Neural progenitor cell (in vitro differentiated cells): ENCODE measurements around the gene POU3F3. TPM values are rescaled to one million over a fixed set of nuclear protein-coding genes. Genes with fewer than 3 reads are reported as not detected.
A peak's percentile ranks its signal among the peaks of the same experiment; 100 is the strongest.

Experiments used
- DNase-seq: peaks from one replicate; pipeline ENCODE4 v3.0.0-alpha.2; 2016; ENCODE audit warnings: low spot score
- H2AFZ ChIP-seq: fragments of 200-600 bp; sonication (generic); replicated peaks from 2 replicates; pipeline ENCODE4 v1.6.1; 2016; ENCODE audit warnings: antibody characterized with exemption
- H3F3A ChIP-seq: fragments of 200-600 bp; sonication (generic); 2 replicates; pipeline ENCODE4 v1.6.1; 2016; ENCODE audit warnings: antibody characterized with exemption, low read depth
- H3K27ac ChIP-seq: fragments of 200-600 bp; sonication (generic); 2 replicates; pipeline ENCODE4 v1.5.1; 2016; ENCODE audit warnings: mild to moderate bottlenecking
- H3K27me3 ChIP-seq: fragments of 200-600 bp; sonication (generic); 2 replicates; pipeline ENCODE4 v1.6.1; 2016; ENCODE audit warnings: mild to moderate bottlenecking, moderate library complexity
- H3K36me3 ChIP-seq: fragments of 200-600 bp; sonication (generic); 2 replicates; pipeline ENCODE4 v1.5.1; 2016
- H3K4me1 ChIP-seq: fragments of 200-600 bp; sonication (generic); 2 replicates; pipeline ENCODE4 v1.6.1; 2016; ENCODE audit warnings: mixed run types
- H3K4me2 ChIP-seq: fragments of 200-600 bp; sonication (generic); 2 replicates; pipeline ENCODE4 v1.6.1; 2016
- H3K4me3 ChIP-seq: fragments of 200-600 bp; sonication (generic); 2 replicates; pipeline ENCODE4 v1.5.1; 2016
- H3K79me2 ChIP-seq: fragments of 200-600 bp; sonication (generic); 2 replicates; pipeline ENCODE4 v1.6.1; 2016; ENCODE audit warnings: low read depth
- H3K9ac ChIP-seq: fragments of 200-600 bp; sonication (generic); 2 replicates; pipeline ENCODE4 v1.6.1; 2016
- H3K9me3 ChIP-seq: fragments of 200-600 bp; sonication (generic); 2 replicates; pipeline ENCODE4 v1.5.1; 2016; ENCODE audit warnings: low read depth
- H4K20me1 ChIP-seq: fragments of 200-600 bp; sonication (generic); 2 replicates; pipeline ENCODE4 v1.6.1; 2016; ENCODE audit warnings: low read depth
- H3K27ac Mint-ChIP-seq: 3 replicates; pipeline ENCODE4 v1.8.0; 2021; ENCODE audit warnings: mixed read lengths
- H3K27me3 Mint-ChIP-seq: 2 replicates; pipeline ENCODE4 v1.8.0; 2022; ENCODE audit warnings: low read depth, mild to moderate bottlenecking, inconsistent platforms, moderate library complexity, mixed read lengths; ENCODE audit not compliant: insufficient read depth
- H3K36me3 Mint-ChIP-seq: 3 replicates; pipeline ENCODE4 v1.8.0; 2021; ENCODE audit warnings: mixed read lengths
- H3K4me1 Mint-ChIP-seq: 3 replicates; pipeline ENCODE4 v1.8.0; 2021; ENCODE audit warnings: mixed read lengths
- H3K4me3 Mint-ChIP-seq: 3 replicates; pipeline ENCODE4 v1.8.0; 2021; ENCODE audit warnings: mild to moderate bottlenecking, moderate library complexity, mixed read lengths
- H3K9me3 Mint-ChIP-seq: 3 replicates; pipeline ENCODE4 v1.8.0; 2020; ENCODE audit warnings: mixed read lengths
- EZH2 ChIP-seq: fragments of 200-600 bp; sonication (generic); IDR thresholded peaks from 2 replicates; pipeline ENCODE4 v1.6.1; 2017; ENCODE audit warnings: antibody characterized with exemption, mild to moderate bottlenecking, moderate library complexity
- EZH2phosphoT487 ChIP-seq: fragments of 200-600 bp; sonication (generic); IDR thresholded peaks from 2 replicates; pipeline ENCODE4 v1.6.1; 2017; ENCODE audit warnings: antibody characterized with exemption
- total RNA-seq: library from RNA; depleted of rRNA; stranded (reverse); fragments of >200 nt; gene quantifications from 2 replicates; pipeline ENCODE4 v1.2.3, GENCODE V29; 2015; ENCODE audit warnings: low replicate concordance
- TF ChIP-seq, protein P1 (sequence below): fragments of 200-600 bp; sonication (generic); IDR thresholded peaks from 2 replicates; pipeline ENCODE4 v1.5.1; 2017; ENCODE audit warnings: antibody characterized with exemption, mild to moderate bottlenecking

Gene POU3F3
- total RNA-seq, 1 donor from 2014 or later, result not detected

DNA sequence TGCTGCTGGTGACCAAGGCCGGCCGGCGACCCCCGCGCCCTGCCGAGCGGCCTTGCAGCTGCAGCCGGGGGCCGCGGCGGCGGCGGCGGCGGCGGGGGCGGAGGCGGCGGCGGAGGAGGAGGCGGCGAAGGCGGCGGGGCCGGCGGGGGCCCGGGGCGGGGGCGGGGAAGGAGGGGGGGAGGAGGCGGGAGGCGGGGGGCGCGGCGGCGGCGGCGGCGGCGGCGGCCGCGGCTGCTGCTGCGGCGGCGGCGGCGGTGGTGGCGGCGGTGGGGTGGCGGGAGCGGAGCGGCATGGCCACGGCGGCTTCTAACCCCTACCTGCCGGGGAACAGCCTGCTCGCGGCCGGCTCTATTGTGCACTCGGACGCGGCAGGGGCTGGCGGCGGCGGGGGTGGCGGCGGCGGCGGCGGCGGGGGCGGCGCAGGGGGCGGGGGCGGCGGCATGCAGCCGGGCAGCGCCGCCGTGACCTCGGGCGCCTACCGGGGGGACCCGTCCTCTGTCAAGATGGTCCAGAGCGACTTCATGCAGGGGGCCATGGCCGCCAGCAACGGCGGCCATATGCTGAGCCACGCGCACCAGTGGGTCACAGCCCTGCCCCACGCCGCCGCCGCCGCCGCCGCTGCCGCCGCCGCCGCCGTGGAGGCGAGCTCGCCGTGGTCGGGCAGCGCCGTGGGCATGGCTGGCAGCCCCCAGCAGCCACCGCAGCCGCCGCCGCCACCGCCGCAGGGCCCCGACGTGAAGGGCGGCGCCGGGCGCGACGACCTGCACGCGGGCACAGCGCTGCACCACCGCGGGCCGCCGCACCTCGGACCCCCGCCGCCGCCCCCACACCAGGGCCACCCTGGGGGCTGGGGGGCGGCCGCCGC is 1.5 kb downstream of the POU3F3 start:
- Mint-ChIP-seq H3K27me3 (peaks cover 40% of the 10 kb centered on the region), H3K27ac (no peak overlapping the region), H3K4me3 (peak overlapping the region; percentile 70), H3K36me3 (peaks cover 28% of the 10 kb centered on the region), H3K4me1 (peaks cover 32% of the 10 kb centered on the region), H3K9me3 (no peaks in the 10 kb centered on the region)
- Histone ChIP-seq H3K9me3 (no peaks in the 10 kb centered on the region), H3K27ac (no peak overlapping the region), H3K4me1 (peaks cover 24% of the 10 kb centered on the region), H3K4me3 (peak overlapping the region; percentile 84), H2AFZ (no peak overlapping the region), H3K79me2 (no peaks in the 10 kb centered on the region), H3K9ac (no peak overlapping the region), H4K20me1 (peaks cover 68% of the 10 kb centered on the region), H3F3A (peaks cover 64% of the 10 kb centered on the region), H3K36me3 (no peaks in the 10 kb centered on the region), H3K4me2 (peak overlapping the region; percentile 87), H3K27me3 (peaks cover 97% of the 10 kb centered on the region)
- no peak for TF ChIP-seq EZH2phosphoT487
- TF ChIP-seq, protein P1, sequence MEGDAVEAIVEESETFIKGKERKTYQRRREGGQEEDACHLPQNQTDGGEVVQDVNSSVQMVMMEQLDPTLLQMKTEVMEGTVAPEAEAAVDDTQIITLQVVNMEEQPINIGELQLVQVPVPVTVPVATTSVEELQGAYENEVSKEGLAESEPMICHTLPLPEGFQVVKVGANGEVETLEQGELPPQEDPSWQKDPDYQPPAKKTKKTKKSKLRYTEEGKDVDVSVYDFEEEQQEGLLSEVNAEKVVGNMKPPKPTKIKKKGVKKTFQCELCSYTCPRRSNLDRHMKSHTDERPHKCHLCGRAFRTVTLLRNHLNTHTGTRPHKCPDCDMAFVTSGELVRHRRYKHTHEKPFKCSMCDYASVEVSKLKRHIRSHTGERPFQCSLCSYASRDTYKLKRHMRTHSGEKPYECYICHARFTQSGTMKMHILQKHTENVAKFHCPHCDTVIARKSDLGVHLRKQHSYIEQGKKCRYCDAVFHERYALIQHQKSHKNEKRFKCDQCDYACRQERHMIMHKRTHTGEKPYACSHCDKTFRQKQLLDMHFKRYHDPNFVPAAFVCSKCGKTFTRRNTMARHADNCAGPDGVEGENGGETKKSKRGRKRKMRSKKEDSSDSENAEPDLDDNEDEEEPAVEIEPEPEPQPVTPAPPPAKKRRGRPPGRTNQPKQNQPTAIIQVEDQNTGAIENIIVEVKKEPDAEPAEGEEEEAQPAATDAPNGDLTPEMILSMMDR, result no peak
- no peak for TF ChIP-seq EZH2
- DNase-seq, result peak; percentile 71

DNA sequence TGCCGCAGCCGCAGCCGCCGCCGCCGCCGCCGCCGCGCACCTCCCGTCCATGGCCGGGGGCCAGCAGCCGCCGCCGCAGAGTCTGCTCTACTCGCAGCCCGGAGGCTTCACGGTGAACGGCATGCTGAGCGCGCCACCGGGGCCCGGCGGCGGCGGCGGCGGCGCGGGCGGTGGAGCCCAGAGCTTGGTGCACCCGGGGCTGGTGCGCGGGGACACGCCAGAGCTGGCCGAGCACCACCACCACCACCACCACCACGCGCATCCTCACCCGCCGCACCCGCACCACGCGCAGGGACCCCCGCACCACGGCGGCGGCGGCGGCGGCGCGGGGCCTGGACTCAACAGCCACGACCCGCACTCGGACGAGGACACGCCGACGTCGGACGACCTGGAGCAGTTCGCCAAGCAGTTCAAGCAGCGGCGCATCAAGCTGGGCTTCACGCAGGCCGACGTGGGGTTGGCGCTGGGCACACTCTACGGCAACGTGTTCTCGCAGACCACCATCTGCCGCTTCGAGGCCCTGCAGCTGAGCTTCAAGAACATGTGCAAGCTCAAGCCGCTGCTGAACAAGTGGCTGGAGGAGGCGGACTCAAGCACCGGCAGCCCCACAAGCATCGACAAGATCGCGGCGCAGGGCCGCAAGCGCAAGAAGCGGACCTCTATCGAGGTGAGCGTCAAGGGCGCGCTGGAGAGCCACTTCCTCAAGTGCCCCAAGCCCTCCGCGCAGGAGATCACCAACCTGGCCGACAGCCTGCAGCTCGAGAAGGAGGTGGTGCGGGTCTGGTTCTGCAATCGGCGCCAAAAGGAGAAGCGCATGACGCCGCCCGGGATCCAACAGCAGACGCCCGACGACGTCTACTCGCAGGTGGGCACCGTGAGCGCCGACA is 2.4 kb downstream of the POU3F3 start:
- peak overlapping the region; percentile 43 for H3K4me2 ChIP-seq
- H3K79me2 ChIP-seq, result no peaks in the 10 kb centered on the region
- no peaks in the 10 kb centered on the region for H3K9me3 ChIP-seq
- peaks cover 16% of the 10 kb centered on the region for H3K4me1 ChIP-seq
- peaks cover 29% of the 10 kb centered on the region for H3K36me3 Mint-ChIP-seq
- H3K4me1 Mint-ChIP-seq, result peaks cover 30% of the 10 kb centered on the region
- H3K27me3 ChIP-seq, result peaks cover 97% of the 10 kb centered on the region
- H3K9ac ChIP-seq, result no peak overlapping the region
- H3K27ac Mint-ChIP-seq, result peak overlapping the region; percentile 91
- peak overlapping the region; percentile 54 for H2AFZ ChIP-seq
- DNase-seq, result peak; percentile 48
- H3F3A ChIP-seq, result peaks cover 60% of the 10 kb centered on the region
- H3K27me3 Mint-ChIP-seq, result peaks cover 43% of the 10 kb centered on the region
- H4K20me1 ChIP-seq, result peaks cover 68% of the 10 kb centered on the region
- H3K9me3 Mint-ChIP-seq, result no peaks in the 10 kb centered on the region
- peak; percentile 100 for TF ChIP-seq EZH2
- TF ChIP-seq, protein P1, result no peak
- TF ChIP-seq EZH2phosphoT487, result peak; percentile 100
- no peak overlapping the region for H3K27ac ChIP-seq
- no peaks in the 10 kb centered on the region for H3K36me3 ChIP-seq
- H3K4me3 Mint-ChIP-seq, result peak overlapping the region; percentile 94
- peak overlapping the region; percentile 10 for H3K4me3 ChIP-seq

DNA sequence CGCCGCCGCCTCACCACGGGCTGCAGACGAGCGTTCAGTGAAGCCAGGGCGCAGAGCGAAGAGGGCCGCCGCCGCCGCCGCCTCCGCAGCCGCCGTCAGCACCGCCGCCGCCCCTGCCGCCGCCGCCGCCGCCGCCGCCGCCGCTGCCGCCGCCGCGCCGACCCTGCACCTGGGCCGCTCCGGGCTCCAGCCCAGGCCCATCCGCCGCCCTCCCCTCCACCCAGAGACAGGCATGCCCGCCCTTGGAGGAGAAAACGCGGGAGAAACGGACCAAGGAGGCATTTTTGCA is 3.0 kb downstream of the POU3F3 start:
- Histone ChIP-seq H3K9ac (no peak overlapping the region), H3K4me2 (peak overlapping the region; percentile 43), H3K4me1 (peaks cover 13% of the 10 kb centered on the region), H3K9me3 (no peaks in the 10 kb centered on the region), H2AFZ (peak overlapping the region; percentile 54), H3K27me3 (peaks cover 97% of the 10 kb centered on the region), H3K36me3 (no peaks in the 10 kb centered on the region), H3K79me2 (no peaks in the 10 kb centered on the region), H3F3A (peaks cover 62% of the 10 kb centered on the region), H3K4me3 (no peak overlapping the region), H3K27ac (no peak overlapping the region), H4K20me1 (peaks cover 68% of the 10 kb centered on the region)
- Mint-ChIP-seq H3K4me3 (peak overlapping the region; percentile 96), H3K4me1 (peaks cover 36% of the 10 kb centered on the region), H3K27ac (peak overlapping the region; percentile 97), H3K27me3 (peaks cover 46% of the 10 kb centered on the region), H3K36me3 (peaks cover 29% of the 10 kb centered on the region), H3K9me3 (no peaks in the 10 kb centered on the region)
- peak; percentile 71 for DNase-seq
- no peak for TF ChIP-seq EZH2
- no peak for TF ChIP-seq EZH2phosphoT487
- TF ChIP-seq, protein P1, result no peak
